Hepatocyte (in vitro differentiated cells): ENCODE data around the gene CARD11. TPM values are rescaled to one million over a fixed set of nuclear protein-coding genes. Genes with fewer than 3 reads are reported as not detected.

ENCODE experiments used
- DNase-seq: peaks from one replicate; pipeline ENCODE4 v3.0.0-alpha.2; 2016; ENCODE audit warnings: low spot score
- H2AFZ ChIP-seq: fragments of 200-600 bp; sonication (generic); 2 replicates; pipeline ENCODE4 v1.6.0; 2016; ENCODE audit warnings: antibody characterized with exemption, mild to moderate bottlenecking
- H3K27ac ChIP-seq: fragments of 200-600 bp; sonication (generic); 2 replicates; pipeline ENCODE4 v1.5.1; 2016; ENCODE audit warnings: mild to moderate bottlenecking
- H3K27me3 ChIP-seq: fragments of 200-600 bp; sonication (generic); 2 replicates; pipeline ENCODE4 v1.6.1; 2016
- H3K36me3 ChIP-seq: fragments of 200-600 bp; sonication (generic); replicated peaks from 2 replicates; pipeline ENCODE4 v1.5.1; 2016; ENCODE audit warnings: low read depth; ENCODE audit not compliant: insufficient read depth
- H3K4me1 ChIP-seq: fragments of 200-600 bp; sonication (generic); 2 replicates; pipeline ENCODE4 v1.5.1; 2016; ENCODE audit warnings: mild to moderate bottlenecking, moderate library complexity; ENCODE audit not compliant: insufficient read depth
- H3K4me2 ChIP-seq: fragments of 200-600 bp; sonication (generic); 2 replicates; pipeline ENCODE4 v1.6.0; 2016
- H3K4me3 ChIP-seq: fragments of 200-600 bp; sonication (generic); 2 replicates; pipeline ENCODE4 v1.5.1; 2016; ENCODE audit warnings: mild to moderate bottlenecking
- H3K79me2 ChIP-seq: fragments of 200-600 bp; sonication (generic); 2 replicates; pipeline ENCODE4 v1.6.0; 2017; ENCODE audit warnings: mild to moderate bottlenecking
- H3K9me2 ChIP-seq: fragments of 200-600 bp; sonication (generic); replicated peaks from 2 replicates; pipeline ENCODE4 v1.6.0; 2017; ENCODE audit warnings: mild to moderate bottlenecking; ENCODE audit not compliant: insufficient read depth
- H3K9me3 ChIP-seq: fragments of 200-600 bp; sonication (generic); 2 replicates; pipeline ENCODE4 v1.5.1; 2016; ENCODE audit warnings: low read depth, mild to moderate bottlenecking
- H4K20me1 ChIP-seq: fragments of 200-600 bp; sonication (generic); 2 replicates; pipeline ENCODE4 v1.6.0; 2016; ENCODE audit warnings: mild to moderate bottlenecking; ENCODE audit not compliant: insufficient read depth, poor library complexity, severe bottlenecking
- EZH2 ChIP-seq: fragments of 200-600 bp; sonication (generic); IDR thresholded peaks from 2 replicates; pipeline ENCODE4 v1.6.1; 2016; ENCODE audit warnings: antibody characterized with exemption, mild to moderate bottlenecking, borderline replicate concordance
- EZH2phosphoT487 ChIP-seq: fragments of 200-600 bp; sonication (generic); IDR thresholded peaks from one replicate; pipeline ENCODE4 v1.6.1; 2018; ENCODE audit warnings: antibody characterized with exemption, mild to moderate bottlenecking, low read depth, moderate library complexity; ENCODE audit not compliant: unreplicated experiment, severe bottlenecking
- WGBS: methylation state at CpG from one replicate; pipeline ENCODE4 v1.1.6; 2016; ENCODE audit warnings: low lambda C conversion rate; ENCODE audit errors: missing lambda C conversion rate; 5-methylcytosine and 5-hydroxymethylcytosine counted together
- polyA plus RNA-seq: library from polyadenylated mRNA; unstranded; fragments of >200 nt; fragmentation: Nextera tagmentation; extraction: Ambion mirVana; gene quantifications from 2 replicates; pipeline ENCODE4 v1.2.1, GENCODE V29; 2016
- total RNA-seq: library from RNA; depleted of rRNA; stranded (reverse); fragments of >200 nt; gene quantifications from 2 replicates; pipeline ENCODE4 v1.2.3, GENCODE V29; 2014
- TF ChIP-seq, protein P1 (sequence below): fragments of 200-600 bp; sonication (generic); IDR thresholded peaks from 2 replicates; pipeline ENCODE4 v1.5.1; 2016; ENCODE audit warnings: antibody characterized with exemption, mild to moderate bottlenecking; ENCODE audit not compliant: poor library complexity

Gene CARD11
- total and polyA plus RNA-seq, 2 experiments from 2014 or later = 9.6 to 10.9 TPM

DNA sequence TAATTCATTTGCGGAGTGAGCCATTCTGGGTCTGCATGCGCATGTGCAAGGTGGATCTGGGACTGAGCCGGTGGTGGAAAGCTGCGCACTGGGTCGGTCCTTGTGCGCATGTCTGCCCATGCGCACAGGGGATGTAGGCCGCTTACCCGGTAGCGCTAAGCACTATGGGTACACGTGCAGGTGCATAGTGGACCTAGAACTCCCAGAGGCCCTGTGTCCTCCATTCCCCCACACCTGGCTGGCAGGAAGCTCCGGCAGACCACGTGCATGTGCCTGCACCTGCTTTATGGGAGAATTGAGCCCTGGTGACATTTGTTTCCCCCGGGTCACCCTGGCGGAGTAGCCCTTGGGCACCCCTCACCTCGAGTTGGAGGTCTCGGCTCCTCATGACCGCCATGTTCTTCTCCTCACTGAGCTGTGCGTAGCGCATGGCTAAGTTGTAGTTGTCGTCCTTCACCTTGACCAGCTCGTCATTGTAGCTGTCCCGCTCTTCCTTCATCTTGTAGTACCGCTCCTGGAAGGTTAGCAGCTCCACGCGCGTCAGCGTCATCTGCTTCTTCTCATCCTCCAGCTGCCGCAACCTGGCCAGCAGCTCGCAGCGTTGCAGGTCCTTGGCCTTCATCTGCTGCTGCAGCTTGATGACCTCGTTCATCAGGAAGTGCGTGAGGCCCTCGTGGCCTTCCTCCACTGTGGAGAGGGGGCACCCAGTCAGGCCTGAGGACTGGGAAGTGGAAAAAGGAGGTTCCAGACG, 99.6 kb downstream of the CARD11 start:
- DNase-seq = no peak
- no peaks in the 10 kb centered on the region for H3K27me3 ChIP-seq
- H3K4me2 ChIP-seq = no peak overlapping the region
- TF ChIP-seq EZH2 (no peak), EZH2phosphoT487 (no peak)
- TF ChIP-seq, protein P1, sequence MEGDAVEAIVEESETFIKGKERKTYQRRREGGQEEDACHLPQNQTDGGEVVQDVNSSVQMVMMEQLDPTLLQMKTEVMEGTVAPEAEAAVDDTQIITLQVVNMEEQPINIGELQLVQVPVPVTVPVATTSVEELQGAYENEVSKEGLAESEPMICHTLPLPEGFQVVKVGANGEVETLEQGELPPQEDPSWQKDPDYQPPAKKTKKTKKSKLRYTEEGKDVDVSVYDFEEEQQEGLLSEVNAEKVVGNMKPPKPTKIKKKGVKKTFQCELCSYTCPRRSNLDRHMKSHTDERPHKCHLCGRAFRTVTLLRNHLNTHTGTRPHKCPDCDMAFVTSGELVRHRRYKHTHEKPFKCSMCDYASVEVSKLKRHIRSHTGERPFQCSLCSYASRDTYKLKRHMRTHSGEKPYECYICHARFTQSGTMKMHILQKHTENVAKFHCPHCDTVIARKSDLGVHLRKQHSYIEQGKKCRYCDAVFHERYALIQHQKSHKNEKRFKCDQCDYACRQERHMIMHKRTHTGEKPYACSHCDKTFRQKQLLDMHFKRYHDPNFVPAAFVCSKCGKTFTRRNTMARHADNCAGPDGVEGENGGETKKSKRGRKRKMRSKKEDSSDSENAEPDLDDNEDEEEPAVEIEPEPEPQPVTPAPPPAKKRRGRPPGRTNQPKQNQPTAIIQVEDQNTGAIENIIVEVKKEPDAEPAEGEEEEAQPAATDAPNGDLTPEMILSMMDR = no peak
- H3K79me2 ChIP-seq = no peaks in the 10 kb centered on the region
- H2AFZ ChIP-seq = no peak overlapping the region
- no peaks in the 10 kb centered on the region for H3K36me3 ChIP-seq
- H3K27ac ChIP-seq = no peak overlapping the region
- no peak overlapping the region for H3K4me3 ChIP-seq
- no peaks in the 10 kb centered on the region for H3K9me2 ChIP-seq
- H3K4me1 ChIP-seq = no peaks in the 10 kb centered on the region
- no peaks in the 10 kb centered on the region for H3K9me3 ChIP-seq
- H4K20me1 ChIP-seq = no peaks in the 10 kb centered on the region
- 94% methylated on average over 35 of the region's 35 CpGs for WGBS

DNA sequence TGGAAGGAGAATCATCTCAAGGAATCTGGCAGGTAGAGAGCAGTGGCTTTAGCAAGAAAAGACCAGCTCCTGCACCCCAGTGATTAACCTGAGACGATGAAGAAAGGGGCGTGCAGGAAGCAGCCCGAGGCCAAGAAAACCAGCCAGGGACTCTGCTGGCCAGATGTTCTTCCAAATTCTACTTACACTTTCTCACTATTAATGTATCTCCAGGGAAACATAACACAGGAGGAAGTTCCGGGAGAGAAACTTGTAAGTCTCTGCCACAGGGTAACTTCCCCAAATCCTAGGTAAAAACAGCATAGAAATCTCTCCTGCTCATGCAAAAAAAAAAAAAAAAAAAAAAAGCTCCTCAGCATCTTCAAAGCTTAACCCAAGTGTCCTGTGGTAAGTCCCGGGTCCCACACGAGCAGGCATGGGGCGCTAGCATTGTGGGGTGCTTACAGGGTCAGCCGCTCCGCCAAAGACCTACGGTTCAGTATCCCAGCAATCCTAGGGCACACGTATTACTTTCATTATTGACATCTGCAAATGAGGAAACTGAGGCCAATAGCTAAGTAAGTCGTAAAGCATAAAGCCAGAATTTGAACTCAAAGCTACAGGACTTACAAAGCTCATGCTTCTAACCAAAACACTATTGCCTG, 102.3 kb downstream of the CARD11 start:
- Histone ChIP-seq H3K9me2 (no peaks in the 10 kb centered on the region), H3K4me2 (no peak overlapping the region), H3K9me3 (no peaks in the 10 kb centered on the region), H3K27ac (no peak overlapping the region), H3K4me3 (no peak overlapping the region), H3K4me1 (no peaks in the 10 kb centered on the region), H2AFZ (no peak overlapping the region), H3K36me3 (no peaks in the 10 kb centered on the region), H4K20me1 (no peaks in the 10 kb centered on the region), H3K79me2 (no peaks in the 10 kb centered on the region), H3K27me3 (no peaks in the 10 kb centered on the region)
- WGBS = 82% methylated on average over 12 of the region's 12 CpGs
- no peak for DNase-seq
- TF ChIP-seq EZH2 = no peak
- no peak for TF ChIP-seq EZH2phosphoT487
- TF ChIP-seq, protein P1 = no peak

DNA sequence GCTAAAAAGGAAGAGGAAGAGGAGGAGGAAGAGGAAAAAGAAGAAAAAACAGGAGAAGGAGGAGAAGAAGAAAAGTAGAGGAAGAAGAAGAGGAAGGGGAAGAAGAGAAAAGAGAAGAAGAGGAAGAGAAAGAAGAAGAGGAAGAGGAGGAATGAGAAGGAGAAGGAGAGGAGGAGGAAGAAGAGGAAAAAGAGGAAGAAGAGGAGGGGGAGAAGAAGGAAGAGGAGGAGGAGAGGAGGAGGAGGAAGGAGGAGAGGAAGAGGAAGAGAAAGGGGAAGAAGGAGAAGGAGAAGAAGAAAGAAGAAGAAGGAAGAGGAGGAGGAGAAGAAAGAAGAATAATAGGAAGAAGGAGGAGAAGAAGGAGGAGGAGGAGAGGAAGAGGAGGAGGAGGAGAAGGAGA, 103.2 kb downstream of the CARD11 start:
- H3K27ac ChIP-seq = no peak overlapping the region
- H3K4me1 ChIP-seq = no peaks in the 10 kb centered on the region
- H3K9me3 ChIP-seq = no peaks in the 10 kb centered on the region
- no peaks in the 10 kb centered on the region for H3K79me2 ChIP-seq
- H3K4me2 ChIP-seq = no peak overlapping the region
- no peak overlapping the region for H3K4me3 ChIP-seq
- no peaks in the 10 kb centered on the region for H3K9me2 ChIP-seq
- TF ChIP-seq EZH2phosphoT487 = no peak
- TF ChIP-seq, protein P1 = no peak
- no peak for TF ChIP-seq EZH2
- no peaks in the 10 kb centered on the region for H4K20me1 ChIP-seq
- no peaks in the 10 kb centered on the region for H3K27me3 ChIP-seq
- DNase-seq = no peak
- no peak overlapping the region for H2AFZ ChIP-seq
- no peaks in the 10 kb centered on the region for H3K36me3 ChIP-seq
